SK-N-SH (cell line): ENCODE measurements around the gene CACNA2D3. TPM values are rescaled to one million over a fixed set of nuclear protein-coding genes. Genes with fewer than 3 reads are reported as not detected.

ENCODE experiments used
- CTCF ChIA-PET: fragments of 300-600, 350-600 bp; formaldehyde crosslinking; extraction: SDS; loops from one replicate; lab custom pipeline; 2021; lab: Yijun Ruan, JAX
- POLR2A ChIA-PET: fragments of 350-600 bp; sonication (Branson Sonifier 250); formaldehyde crosslinking; extraction: SDS; loops from one replicate; lab custom pipeline; 2020; ENCODE audit warnings: antibody characterized with exemption, inconsistent platforms; lab: Yijun Ruan, JAX
- DNase-seq: peaks from one replicate; pipeline ENCODE4 v3.0.0; 2012
- H2AFZ ChIP-seq: fragments of 200-600 bp; sonication (generic); 2 replicates; pipeline ENCODE4 v1.8.1; 2016; ENCODE audit warnings: antibody characterized with exemption, mild to moderate bottlenecking, low read depth
- H3F3A ChIP-seq: fragments of 200-600 bp; sonication (generic); replicated peaks from 2 replicates; pipeline ENCODE3; 2016; ENCODE audit warnings: antibody characterized with exemption, mild to moderate bottlenecking; ENCODE audit not compliant: insufficient read depth
- H3K27ac ChIP-seq, 2 experiments: fragments of 200-500 bp in 1 of 2; fragments of 200-600 bp in 1 of 2; sonication (Bioruptor generic) in 1 of 2; sonication (generic), shearing (Covaris generic) in 1 of 2; 2 replicates each; pipeline versions ENCODE4 v1.5.1 to v1.6.1; 2014 to 2016; ENCODE audit warnings: low read depth in 2 of 2, inconsistent platforms in 1 of 2, low read length in 1 of 2, mild to moderate bottlenecking in 1 of 2, mixed read lengths in 1 of 2
- H3K27me3 ChIP-seq: fragments of 200-600 bp; sonication (generic), shearing (Covaris generic); 2 replicates; pipeline ENCODE4 v1.6.1; 2016; ENCODE audit warnings: mixed run types; ENCODE audit not compliant: insufficient read depth
- H3K36me3 ChIP-seq, 2 experiments: fragments of 200-500 bp in 1 of 2; fragments of 200-600 bp in 1 of 2; sonication (Bioruptor generic) in 1 of 2; sonication (generic) in 1 of 2; replicated peaks in 1 of 2; 2 replicates each; pipeline versions ENCODE3 to v1.5.1; 2014 to 2016; ENCODE audit warnings: low read length in 1 of 2, mild to moderate bottlenecking in 1 of 2; ENCODE audit not compliant: insufficient read depth in 2 of 2, control insufficient read depth in 1 of 2
- H3K4me1 ChIP-seq, 2 experiments: fragments of 200-500 bp in 1 of 2; fragments of 200-600 bp in 1 of 2; sonication (Bioruptor generic) in 1 of 2; sonication (generic), shearing (Covaris generic) in 1 of 2; 2 replicates each; pipeline versions ENCODE4 v1.5.1 to v1.6.1; 2014 to 2016; ENCODE audit warnings: low read depth in 1 of 2, low read length in 1 of 2, mixed run types in 1 of 2; ENCODE audit not compliant: insufficient read depth in 2 of 2, control insufficient read depth in 1 of 2
- H3K4me2 ChIP-seq: fragments of 200-600 bp; sonication (generic), shearing (Covaris generic); 2 replicates; pipeline ENCODE4 v1.6.1; 2017; ENCODE audit warnings: mixed run types
- H3K4me3 ChIP-seq, 2 experiments: fragments of 200-500 bp in 1 of 2; fragments of 200-600 bp in 1 of 2; sonication (Bioruptor generic) in 1 of 2; sonication (generic), shearing (Covaris generic) in 1 of 2; 2 replicates each; pipeline versions ENCODE4 v1.5.1 to v1.8.1; 2014 to 2016; ENCODE audit warnings: low read depth in 2 of 2, inconsistent platforms in 1 of 2, low read length in 1 of 2, mild to moderate bottlenecking in 1 of 2, mixed read lengths in 1 of 2, moderate library complexity in 1 of 2
- H3K79me2 ChIP-seq: fragments of 200-600 bp; sonication (generic); 2 replicates; pipeline ENCODE4 v1.8.1; 2017; ENCODE audit warnings: mild to moderate bottlenecking; ENCODE audit not compliant: insufficient read depth
- H3K9ac ChIP-seq: fragments of 200-600 bp; sonication (generic); 2 replicates; pipeline ENCODE4 v1.6.1; 2017; ENCODE audit warnings: mixed run types
- H3K9me2 ChIP-seq: fragments of 200-600 bp; sonication (generic); 2 replicates; pipeline ENCODE4 v1.6.1; 2017; ENCODE audit warnings: mixed run types
- H3K9me3 ChIP-seq: fragments of 200-600 bp; sonication (generic); 2 replicates; pipeline ENCODE4 v1.6.1; 2017; ENCODE audit warnings: mixed run types, mild to moderate bottlenecking, moderate library complexity
- H4K20me1 ChIP-seq: fragments of 200-600 bp; sonication (generic); 2 replicates; pipeline ENCODE4 v1.6.1; 2017; ENCODE audit warnings: mild to moderate bottlenecking, mixed run types; ENCODE audit not compliant: insufficient read depth
- CTCF ChIP-seq: fragments of 200-600 bp; sonication (generic); IDR thresholded peaks from 2 replicates; pipeline ENCODE4 v1.6.1; 2017; ENCODE audit warnings: antibody characterized with exemption, mild to moderate bottlenecking, moderate library complexity
- EP300 ChIP-seq, 2 experiments: IDR thresholded peaks; 2 replicates each; pipeline versions ENCODE4 v1.4.0 to v1.6.1; 2012; ENCODE audit warnings: borderline replicate concordance in 1 of 2, low read depth in 1 of 2, low read length in 1 of 2
- EZH2phosphoT487 ChIP-seq: fragments of 200-600 bp; sonication (generic); IDR thresholded peaks from 2 replicates; pipeline ENCODE4 v1.6.1; 2017; ENCODE audit warnings: low read depth, mixed run types, mild to moderate bottlenecking, antibody characterized with exemption, moderate library complexity, borderline replicate concordance
- FOSL2 ChIP-seq: IDR thresholded peaks from 2 replicates; pipeline ENCODE4 v1.4.0; 2012; ENCODE audit warnings: low read depth, mild to moderate bottlenecking, moderate library complexity, borderline replicate concordance
- FOXM1 ChIP-seq: IDR thresholded peaks from 2 replicates; pipeline ENCODE4 v1.4.0; 2012; ENCODE audit warnings: low read depth, mild to moderate bottlenecking
- GABPA ChIP-seq: IDR thresholded peaks from 2 replicates; pipeline ENCODE4 v1.4.0; 2012; ENCODE audit warnings: low read depth, mild to moderate bottlenecking
- JUND ChIP-seq: IDR thresholded peaks from 2 replicates; pipeline ENCODE4 v1.4.0; 2012
- MEF2A ChIP-seq: IDR thresholded peaks from 2 replicates; pipeline ENCODE4 v1.4.0; 2012; ENCODE audit warnings: low read depth, borderline replicate concordance
- NFIC ChIP-seq: IDR thresholded peaks from 2 replicates; pipeline ENCODE4 v1.4.0; 2012; ENCODE audit warnings: borderline replicate concordance
- PBX3 ChIP-seq: IDR thresholded peaks from 2 replicates; pipeline ENCODE4; 2012
- POLR2AphosphoS5 ChIP-seq: IDR thresholded peaks from 2 replicates; pipeline ENCODE4 v1.6.1; 2012; ENCODE audit warnings: low read depth, low read length
- RAD21 ChIP-seq: IDR thresholded peaks from 2 replicates; pipeline ENCODE4 v1.6.1; 2012; ENCODE audit warnings: mild to moderate bottlenecking, low read length
- TAF1 ChIP-seq: IDR thresholded peaks from 2 replicates; pipeline ENCODE4 v1.6.1; 2012; ENCODE audit warnings: low read depth, mild to moderate bottlenecking, low read length, moderate library complexity, borderline replicate concordance
- TCF12 ChIP-seq: IDR thresholded peaks from 2 replicates; pipeline ENCODE4 v1.4.0; 2012
- TEAD4 ChIP-seq: IDR thresholded peaks from 2 replicates; pipeline ENCODE4 v1.4.0; 2012; ENCODE audit warnings: mild to moderate bottlenecking, borderline replicate concordance; ENCODE audit not compliant: insufficient read depth
- WGBS: methylation state at CpG from one replicate; pipeline ENCODE4 v1.1.6; 2017; ENCODE audit warnings: low lambda C conversion rate; 5-methylcytosine and 5-hydroxymethylcytosine counted together
- polyA plus RNA-seq, 3 experiments: library from polyadenylated mRNA; depleted of rRNA; stranded (reverse); fragments of >200 nt; gene quantifications; 2 replicates each; pipeline ENCODE4 v1.2.3, GENCODE V29; 2012
- TF ChIP-seq, protein P1 (sequence below): fragments of 150-350 bp; IDR thresholded peaks from 2 replicates; pipeline ENCODE4 v1.6.1; 2017; ENCODE audit warnings: antibody characterized with exemption, low read length, low read depth, borderline replicate concordance
- TF ChIP-seq, protein P2 (sequence below): IDR thresholded peaks from 2 replicates; pipeline ENCODE4 v1.4.0; 2012; ENCODE audit warnings: low read depth, borderline replicate concordance

CACNA2D3 gene
- polyA plus RNA-seq, 1 of the 3 experiments (the other 2 are of a cell fraction), result 0.15 TPM

DNA sequence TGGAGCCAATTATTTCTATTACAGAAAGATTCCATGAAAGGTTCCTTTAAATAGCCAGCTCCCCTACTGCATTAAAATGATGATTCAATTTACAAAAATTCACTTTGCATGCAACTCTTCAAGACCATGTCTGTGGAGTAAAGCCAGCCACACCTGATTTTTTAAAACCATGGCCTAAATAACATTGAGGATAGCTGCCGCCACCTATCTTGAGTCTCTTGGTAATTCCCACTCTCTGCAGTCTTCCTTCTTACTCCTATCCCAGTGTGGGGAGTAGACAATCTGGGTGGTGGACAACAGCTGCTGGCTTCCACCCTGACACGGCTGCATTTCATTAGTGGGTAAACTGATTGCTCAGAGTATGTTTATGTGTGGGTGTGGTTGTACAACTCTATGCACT is 794.8 kb downstream of the CACNA2D3 start:
- no peaks in the 10 kb centered on the region for H3K36me3 ChIP-seq
- H3K4me3 ChIP-seq, result no peak overlapping the region
- H3K4me2 ChIP-seq, result no peak overlapping the region
- CTCF ChIA-PET, result no interaction called here
- POLR2A ChIA-PET, result no interaction called here
- WGBS, result 58% methylated on average over 2 of the region's 2 CpGs
- no peaks in the 10 kb centered on the region for H3K79me2 ChIP-seq
- peak overlapping the region; percentile 74 to 75 for H3K27ac ChIP-seq
- H3K27me3 ChIP-seq, result no peaks in the 10 kb centered on the region
- H2AFZ ChIP-seq, result peak overlapping the region; percentile 43
- peaks cover 22% of the 10 kb centered on the region for H3F3A ChIP-seq
- H4K20me1 ChIP-seq, result no peaks in the 10 kb centered on the region
- no peak for DNase-seq
- H3K9me3 ChIP-seq, result no peaks in the 10 kb centered on the region
- H3K4me1 ChIP-seq, result peaks cover 5 to 19% of the 10 kb centered on the region in 2 experiments
- no peak for TF ChIP-seq RAD21
- TF ChIP-seq, protein P1, sequence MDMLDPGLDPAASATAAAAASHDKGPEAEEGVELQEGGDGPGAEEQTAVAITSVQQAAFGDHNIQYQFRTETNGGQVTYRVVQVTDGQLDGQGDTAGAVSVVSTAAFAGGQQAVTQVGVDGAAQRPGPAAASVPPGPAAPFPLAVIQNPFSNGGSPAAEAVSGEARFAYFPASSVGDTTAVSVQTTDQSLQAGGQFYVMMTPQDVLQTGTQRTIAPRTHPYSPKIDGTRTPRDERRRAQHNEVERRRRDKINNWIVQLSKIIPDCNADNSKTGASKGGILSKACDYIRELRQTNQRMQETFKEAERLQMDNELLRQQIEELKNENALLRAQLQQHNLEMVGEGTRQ, result no peak
- 0 out of 2 replicates have a peak, but pooled peaks have one; percentile 25 for TF ChIP-seq TEAD4
- no peak for TF ChIP-seq POLR2AphosphoS5
- peak; percentile 81 for TF ChIP-seq TCF12
- TF ChIP-seq MEF2A, result peak; percentile 17; the same call in 1 of the 2 replicates
- peak; percentile 46; the same call in 1 of the 2 replicates for TF ChIP-seq JUND
- no peak for TF ChIP-seq EP300 (IDR thresholded peaks at IDR 0.05; ENCODE audit: borderline replicate concordance in 1 of 2, low read depth in 1 of 2, low read length in 1 of 2)
- no peak for TF ChIP-seq GABPA
- no peak for TF ChIP-seq TAF1
- TF ChIP-seq FOXM1, result 0 out of 2 replicates have a peak, but pooled peaks have one; percentile 14
- H3K9ac ChIP-seq, result no peak overlapping the region
- H3K9me2 ChIP-seq, result no peaks in the 10 kb centered on the region

DNA sequence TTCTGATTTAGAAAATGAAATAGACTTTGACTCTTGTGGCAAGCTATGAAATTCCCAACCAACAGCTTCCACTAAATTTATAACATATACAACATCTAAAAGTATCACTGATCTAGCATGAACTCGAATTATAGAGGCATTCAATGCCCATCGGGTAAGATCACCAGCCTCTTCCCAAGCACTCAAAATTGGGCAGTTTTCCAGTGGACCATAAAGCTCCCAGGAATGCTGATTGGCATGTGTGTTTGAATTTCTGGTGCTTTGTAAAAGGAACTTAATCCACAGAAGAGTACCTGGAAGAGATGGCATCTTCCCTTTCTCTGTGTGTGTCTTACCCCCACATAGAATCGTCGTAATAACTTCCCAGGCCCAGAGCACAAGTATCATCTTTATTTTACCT is 795.5 kb downstream of the CACNA2D3 start:
- CTCF ChIA-PET, result no interaction called here
- 62% methylated on average over 4 of the region's 4 CpGs for whole genome bisulfite sequencing
- POLR2A ChIA-PET, result no interaction called here

More for the DNA sequence above, 795.5 kb downstream of the CACNA2D3 start:
- H3F3A ChIP-seq, result peaks cover 22% of the 10 kb centered on the region
- H3K9me2 ChIP-seq, result no peaks in the 10 kb centered on the region
- no peak overlapping the region for H3K4me2 ChIP-seq
- H3K27ac ChIP-seq, result peak overlapping the region; percentile 74 to 75
- H3K4me3 ChIP-seq, result no peak overlapping the region
- H2AFZ ChIP-seq, result peak overlapping the region; percentile 57; the same call in 1 of the 2 replicates
- no peaks in the 10 kb centered on the region for H3K27me3 ChIP-seq
- no peaks in the 10 kb centered on the region for H3K36me3 ChIP-seq
- TF ChIP-seq NFIC (peak; percentile 46), TCF12 (peak; percentile 33; the same call in 1 of the 2 replicates), FOSL2 (no peak), EZH2phosphoT487 (no peak), PBX3 (peak; percentile 66), TEAD4 (0 out of 2 replicates have a peak, but pooled peaks have one; percentile 12), POLR2AphosphoS5 (no peak), CTCF (no peak), EP300 (IDR thresholded peaks at IDR 0.05; ENCODE audit: borderline replicate concordance in 1 of 2, low read depth in 1 of 2, low read length in 1 of 2) (no peak)
- TF ChIP-seq, protein P2, sequence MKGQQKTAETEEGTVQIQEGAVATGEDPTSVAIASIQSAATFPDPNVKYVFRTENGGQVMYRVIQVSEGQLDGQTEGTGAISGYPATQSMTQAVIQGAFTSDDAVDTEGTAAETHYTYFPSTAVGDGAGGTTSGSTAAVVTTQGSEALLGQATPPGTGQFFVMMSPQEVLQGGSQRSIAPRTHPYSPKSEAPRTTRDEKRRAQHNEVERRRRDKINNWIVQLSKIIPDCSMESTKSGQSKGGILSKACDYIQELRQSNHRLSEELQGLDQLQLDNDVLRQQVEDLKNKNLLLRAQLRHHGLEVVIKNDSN, result no peak
- no peak overlapping the region for H3K9ac ChIP-seq
- H3K79me2 ChIP-seq, result no peaks in the 10 kb centered on the region
- H3K9me3 ChIP-seq, result no peaks in the 10 kb centered on the region
- DNase-seq, result no peak
- no peaks in the 10 kb centered on the region for H4K20me1 ChIP-seq
- H3K4me1 ChIP-seq, result peaks cover 5 to 19% of the 10 kb centered on the region in 2 experiments
